ENCODE data around the gene BARHL1. TPM values are rescaled to one million over a fixed set of nuclear protein-coding genes. Genes with fewer than 3 reads are reported as not detected.
"Not testable (repeated sequence)": the region's sequence is repeated elsewhere in the genome, so short reads cannot be mapped to it uniquely, and the experiment has no call there.

Gene BARHL1
- total RNA-seq, 4 donors from 2014 or later, result not detected

- intact Hi-C loops (cut with DNase I), result no loop called here
Measured at GRCh38 chr9:132562306-132562573, 20.2 kb upstream of the BARHL1 start.

GRCh38 chr9:132564526-132564925, 17.9 kb upstream of the BARHL1 start:
- Histone ChIP-seq H3K4me1 (peaks cover 0 to 4% (median 0%) of the 10 kb centered on the region in 4 donors), H3K9me3 (peaks cover 0 to 3% (median 0%) of the 10 kb centered on the region in 4 donors), H3K27me3 (peaks cover 0 to 75% (median 0%) of the 10 kb centered on the region in 4 donors), H3K4me3 (no peak overlapping the region), H3K27ac (replicated peaks in 1 of 4) (no peak overlapping the region), H3K36me3 (no peaks in the 10 kb centered on the region)
- TF ChIP-seq EP300 (IDR thresholded peaks at IDR 0.05), result no peak
- no peak for TF ChIP-seq POLR2AphosphoS5 (IDR thresholded peaks at IDR 0.05)
- no peak for TF ChIP-seq CTCF (IDR thresholded peaks at IDR 0.05)
- TF ChIP-seq POLR2A (IDR thresholded peaks at IDR 0.05; ENCODE audit: low read depth), result no peak
- DNase-seq (ENCODE audit: extremely low spot score), result no peak
- intact Hi-C loops (cut with DNase I), result no loop called here
- WGBS, result 84% methylated on average over 6 of the region's 6 CpGs

More at GRCh38 chr9:132562306-132562573, 20.2 kb upstream of the BARHL1 start:
- H3K4me3 ChIP-seq, result no peak overlapping the region
- no peak for DNase-seq (ENCODE audit: extremely low spot score)
- peaks cover 0 to 4% (median 0%) of the 10 kb centered on the region in 4 donors for H3K4me1 ChIP-seq
- H3K27me3 ChIP-seq, result peaks cover 0 to 78% (median 0%) of the 10 kb centered on the region in 4 donors
- WGBS, result 35% methylated on average over 4 of the region's 4 CpGs
- peaks cover 0 to under 1% (median 0%) of the 10 kb centered on the region in 4 donors for H3K9me3 ChIP-seq
- no peak overlapping the region for H3K27ac ChIP-seq (replicated peaks in 1 of 4)
- TF ChIP-seq POLR2A (IDR thresholded peaks at IDR 0.05; ENCODE audit: low read depth), result no peak
- no peak for TF ChIP-seq CTCF (IDR thresholded peaks at IDR 0.05)
- no peak for TF ChIP-seq POLR2AphosphoS5 (IDR thresholded peaks at IDR 0.05)
- no peak for TF ChIP-seq EP300 (IDR thresholded peaks at IDR 0.05)
- H3K36me3 ChIP-seq, result no peaks in the 10 kb centered on the region

- DNase-seq (ENCODE audit: extremely low spot score); H3K36me3 ChIP-seq; H3K4me3 ChIP-seq; intact Hi-C loops (cut with DNase I); H3K9me3 ChIP-seq; H3K4me1 ChIP-seq; H3K27ac ChIP-seq (replicated peaks in 1 of 4): not testable (repeated sequence)
- peaks cover 0 to 77% (median 0%) of the 10 kb centered on the region in 4 donors for H3K27me3 ChIP-seq
- WGBS, result 88% methylated on average over 2 of the region's 2 CpGs
Measured at GRCh38 chr9:132568787-132569186, 13.6 kb upstream of the BARHL1 start.

DNA sequence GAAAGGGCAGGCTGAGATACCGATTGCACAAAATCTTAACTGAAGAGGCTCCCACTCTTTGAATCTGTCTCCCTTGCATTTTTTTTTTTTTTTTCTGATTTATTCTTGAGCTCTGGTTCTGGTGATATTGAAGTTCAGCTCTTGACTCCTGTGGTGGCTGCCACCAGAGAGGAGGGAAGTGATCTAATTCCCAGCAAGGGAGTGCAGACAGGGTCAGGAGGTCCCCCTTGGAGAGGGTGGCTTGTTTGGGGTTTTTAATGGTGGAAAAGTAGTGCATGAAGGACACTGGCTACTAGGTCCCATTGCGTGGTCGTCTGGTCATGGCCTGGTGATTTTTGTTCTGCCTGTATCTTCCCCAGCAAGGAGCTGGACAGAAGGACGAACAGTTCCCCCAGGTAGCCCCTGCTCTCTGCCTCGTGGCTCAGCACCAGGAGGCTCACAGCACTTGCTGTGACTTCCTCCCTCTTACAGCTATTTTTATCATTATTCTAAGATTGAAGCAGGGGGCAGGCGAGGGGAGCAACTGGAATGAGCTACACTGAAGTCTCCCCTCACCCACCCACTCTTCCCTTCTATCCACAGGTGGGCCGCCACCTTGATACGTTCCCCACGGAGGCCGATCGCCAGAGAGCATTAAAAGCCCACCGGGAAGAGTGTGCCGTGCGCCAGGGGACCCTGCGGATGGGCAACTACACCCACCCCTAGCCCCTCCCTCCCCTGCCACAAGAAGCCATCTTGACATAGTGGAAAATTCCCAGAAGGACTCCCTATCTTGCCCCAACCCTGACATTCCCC, 10.4 kb upstream of the BARHL1 start:
- 83% methylated on average over 15 of the region's 15 CpGs for WGBS
- intact Hi-C loops (cut with DNase I), result loop anchor here (5.0 kb wide), 1 partner anchor 65 kb away; no protein-coding TSS in a partner anchor
- Histone ChIP-seq H3K27me3 (peaks cover 0 to 85% (median 11%) of the 10 kb centered on the region in 4 donors), H3K4me3 (no peak overlapping the region), H3K36me3 (no peaks in the 10 kb centered on the region), H3K4me1 (no peaks in the 10 kb centered on the region), H3K27ac (replicated peaks in 1 of 4) (no peak overlapping the region), H3K9me3 (peaks cover 0 to 3% (median 0%) of the 10 kb centered on the region in 4 donors)
- no peak for DNase-seq (ENCODE audit: extremely low spot score)
- TF ChIP-seq CTCF (IDR thresholded peaks at IDR 0.05), result no peak
- no peak for TF ChIP-seq EP300 (IDR thresholded peaks at IDR 0.05)
- TF ChIP-seq POLR2A (IDR thresholded peaks at IDR 0.05; ENCODE audit: low read depth), result no peak
- TF ChIP-seq POLR2AphosphoS5 (IDR thresholded peaks at IDR 0.05), result no peak

DNA sequence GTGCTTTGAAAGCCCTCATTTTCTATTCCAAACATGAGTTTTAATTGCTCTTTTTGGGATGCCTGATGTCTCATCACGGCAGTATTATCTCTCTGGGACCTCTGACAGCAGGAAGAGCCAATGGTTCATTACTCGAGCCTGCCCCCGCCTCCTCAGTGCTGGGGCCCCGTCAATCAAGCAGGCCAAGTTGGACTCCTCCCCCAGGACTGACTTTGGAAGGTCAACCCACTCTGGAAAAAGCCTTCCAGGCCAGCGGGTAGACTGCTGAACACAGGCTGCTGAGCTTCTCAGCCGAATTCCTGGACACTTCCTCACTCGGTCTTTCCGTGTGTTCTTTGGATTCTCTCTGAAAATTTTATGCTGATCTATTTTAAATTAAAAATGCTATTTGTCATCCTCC, 9.5 kb upstream of the BARHL1 start:
- intact Hi-C loops (cut with DNase I), result loop anchor here (5.0 kb wide), 1 partner anchor 66 kb away; no protein-coding TSS in a partner anchor
- Histone ChIP-seq H3K27me3 (peaks cover 0 to 85% (median 17%) of the 10 kb centered on the region in 4 donors), H3K36me3 (no peaks in the 10 kb centered on the region), H3K27ac (replicated peaks in 1 of 4) (no peak overlapping the region), H3K9me3 (no peaks in the 10 kb centered on the region), H3K4me1 (no peaks in the 10 kb centered on the region), H3K4me3 (no peak overlapping the region)
- TF ChIP-seq POLR2AphosphoS5 (IDR thresholded peaks at IDR 0.05), result no peak
- TF ChIP-seq POLR2A (IDR thresholded peaks at IDR 0.05; ENCODE audit: low read depth), result no peak
- TF ChIP-seq EP300 (IDR thresholded peaks at IDR 0.05), result no peak
- TF ChIP-seq CTCF (IDR thresholded peaks at IDR 0.05), result no peak
- WGBS, result 34% methylated on average over 5 of the region's 8 CpGs
- no peak for DNase-seq (ENCODE audit: extremely low spot score)
